Nasal cavity respiratory epithelium epithelial cell of viscerocranial mucosa (primary cell): ENCODE measurements around the gene DEDD. TPM values are rescaled to one million over a fixed set of nuclear protein-coding genes. Genes with fewer than 3 reads are reported as not detected.

Experiments
- total RNA-seq: library from RNA; depleted of rRNA; stranded (reverse); fragments of >200 nt; gene quantifications from 2 replicates; pipeline ENCODE4 v1.2.3, GENCODE V29; 2014

DEDD gene
- 30.1 and 37.2 TPM in 2 replicates for total RNA-seq

GRCh38 chr1:161132410-161133219 is at the start of gene DEDD:
Gene DEDD, minus strand, starts transcription at chr1:161132667. Its CDS starts 8,205 bp downstream, at chr1:161124462.

GRCh38 chr1:161177112-161177935 is 44.9 kb upstream of the DEDD start, which contains the start of gene B4GALT3:
Gene B4GALT3, minus strand, starts transcription at chr1:161177507. Its CDS starts 1,447 bp downstream, at chr1:161176060.

GRCh38 chr1:161165742-161166668 is 33.5 kb upstream of the DEDD start, which contains the start of gene PPOX:
Gene PPOX, plus strand, starts transcription at chr1:161166426. Its CDS starts 422 bp downstream, at chr1:161166848.

GRCh38 chr1:161159087-161159912 is 26.8 kb upstream of the DEDD start, which contains the start of gene USP21:
Gene USP21, plus strand, starts transcription at chr1:161159500. Its CDS starts 1,141 bp downstream, at chr1:161160641.

GRCh38 chr1:161153682-161154337 is 21.3 kb upstream of the DEDD start, which contains the start of gene UFC1:
Gene UFC1, plus strand, starts transcription at chr1:161153978. Its CDS starts 20 bp downstream, at chr1:161153998.

GRCh38 chr1:161117759-161118581 is 14.5 kb downstream of the DEDD start, which contains the start of the genes NIT1 and PFDN2:
Gene NIT1, plus strand, starts transcription at chr1:161118105. Its CDS starts 72 bp downstream, at chr1:161118177.
Gene PFDN2, minus strand, starts transcription at chr1:161118037. Its CDS starts 11 bp downstream, at chr1:161118026.

GRCh38 chr1:161098210-161099068 is 34.0 kb downstream of the DEDD start, which contains the start of gene KLHDC9:
Gene KLHDC9, plus strand, starts transcription at chr1:161098361. Its CDS starts 175 bp downstream, at chr1:161098536.

GRCh38 chr1:161089251-161089924 is 43.1 kb downstream of the DEDD start, which contains the start of gene NECTIN4:
Gene NECTIN4, minus strand, starts transcription at chr1:161089558. Its CDS starts 262 bp downstream, at chr1:161089296.

Other genes starting within 250 kb of the DEDD start
- gene ITLN1, start 247.5 kb downstream of the DEDD start, total RNA-seq, result not detected in 2 replicates
- 0.21 TPM in 1 of 2 replicates, not detected in the other for gene ITLN2, start 177.9 kb downstream of the DEDD start, total RNA-seq
- 210 and 292 TPM in 2 replicates for gene F11R, start 111.5 kb downstream of the DEDD start, total RNA-seq
- 38.3 and 78.6 TPM in 2 replicates for gene TSTD1, start 93.7 kb downstream of the DEDD start, total RNA-seq
- gene USF1, start 86.7 kb downstream of the DEDD start, total RNA-seq, result 47.0 and 60.1 TPM in 2 replicates
- gene ARHGAP30, start 62.8 kb downstream of the DEDD start, total RNA-seq, result 0.43 and 0.68 TPM in 2 replicates
- 81.0 and 91.3 TPM in 2 replicates for gene NECTIN4, start 43.1 kb downstream of the DEDD start, total RNA-seq
- gene KLHDC9, start 34.3 kb downstream of the DEDD start, total RNA-seq, result 1.1 and 1.4 TPM in 2 replicates
- 88.4 and 180 TPM in 2 replicates for gene PFDN2, start 14.6 kb downstream of the DEDD start, total RNA-seq
- 30.2 and 45.1 TPM in 2 replicates for gene NIT1, start 14.6 kb downstream of the DEDD start, total RNA-seq
- gene UFC1, start 21.3 kb upstream of the DEDD start, total RNA-seq, result 56.7 and 63.3 TPM in 2 replicates
- gene USP21, start 26.8 kb upstream of the DEDD start, total RNA-seq, result 6.8 and 10.6 TPM in 2 replicates
- gene PPOX, start 33.8 kb upstream of the DEDD start, total RNA-seq, result 7.0 and 11.6 TPM in 2 replicates
- 16.1 and 30.6 TPM in 2 replicates for gene B4GALT3, start 44.8 kb upstream of the DEDD start, total RNA-seq
- under 0.01 TPM in 2 replicates for gene ADAMTS4, start 66.4 kb upstream of the DEDD start, total RNA-seq
- gene NDUFS2, start 69.7 kb upstream of the DEDD start, total RNA-seq, result 115 and 136 TPM in 2 replicates
- gene FCER1G, start 82.6 kb upstream of the DEDD start, total RNA-seq, result 0.34 TPM in 1 of 2 replicates, not detected in the other
- not detected in 2 replicates for gene APOA2, start 91.0 kb upstream of the DEDD start, total RNA-seq
- 10.9 and 11.7 TPM in 2 replicates for gene TOMM40L, start 93.4 kb upstream of the DEDD start, total RNA-seq
- not detected in 2 replicates for gene NR1I3, start 105.5 kb upstream of the DEDD start, total RNA-seq
- under 0.01 and 6.0 TPM in 2 replicates for gene PCP4L1, start 126.1 kb upstream of the DEDD start, total RNA-seq
- gene MPZ, start 177.3 kb upstream of the DEDD start, total RNA-seq, result under 0.01 and 0.07 TPM in 2 replicates
- 17.7 and 19.8 TPM in 2 replicates for gene SDHC, start 181.7 kb upstream of the DEDD start, total RNA-seq
- gene CFAP126, start 235.2 kb upstream of the DEDD start, total RNA-seq, result not detected in 2 replicates